Mesenchymal stem cell (in vitro differentiated cells and primary cell): ENCODE results near the gene VAPA.

Source experiments
- DNase-seq: peaks from one replicate; pipeline ENCODE4 v3.0.0-alpha.2; 2013
- H2AFZ ChIP-seq: one replicate; pipeline ENCODE4 v1.6.1; 2013; ENCODE audit warnings: low read depth, mild to moderate bottlenecking, control low read depth, inconsistent platforms, low read length, moderate library complexity
- H2AK5ac ChIP-seq: 2 replicates; pipeline ENCODE4 v1.6.1; 2013; ENCODE audit warnings: low read length, moderate library complexity, mild to moderate bottlenecking, inconsistent platforms; ENCODE audit not compliant: severe bottlenecking
- H2BK120ac ChIP-seq: one replicate; pipeline ENCODE4 v1.6.1; 2013; ENCODE audit warnings: low read depth, mild to moderate bottlenecking, inconsistent platforms, low read length, moderate library complexity
- H2BK12ac ChIP-seq, 2 experiments: one replicate each; pipeline ENCODE4 v1.6.1; 2013; ENCODE audit warnings: inconsistent platforms in 2 of 2, low read length in 2 of 2, mild to moderate bottlenecking in 2 of 2, moderate library complexity in 2 of 2, control low read depth in 1 of 2
- H2BK15ac ChIP-seq: one replicate; pipeline ENCODE4 v1.6.1; 2013; ENCODE audit warnings: mild to moderate bottlenecking, low read depth, inconsistent platforms; ENCODE audit not compliant: poor library complexity, severe bottlenecking
- H2BK5ac ChIP-seq: 2 replicates; pipeline ENCODE4 v1.6.1; 2013; ENCODE audit warnings: low read depth, mild to moderate bottlenecking, low read length, control low read depth, inconsistent platforms; ENCODE audit not compliant: poor library complexity, severe bottlenecking
- H3K14ac ChIP-seq, 2 experiments: one replicate each; pipeline ENCODE4 v1.6.1; 2013; ENCODE audit warnings: inconsistent platforms in 2 of 2, low read length in 2 of 2, control low read depth in 1 of 2, mild to moderate bottlenecking in 1 of 2, moderate library complexity in 1 of 2
- H3K18ac ChIP-seq, 2 experiments: one replicate each; pipeline ENCODE4 v1.6.1; 2013; ENCODE audit warnings: inconsistent platforms in 2 of 2, low read length in 2 of 2, control low read depth in 1 of 2, low read depth in 1 of 2, mild to moderate bottlenecking in 1 of 2
- H3K23ac ChIP-seq, 2 experiments: one replicate each; pipeline ENCODE4 v1.6.1; 2013; ENCODE audit warnings: inconsistent platforms in 2 of 2, low read length in 2 of 2, mild to moderate bottlenecking in 2 of 2, moderate library complexity in 2 of 2, control low read depth in 1 of 2
- H3K27ac ChIP-seq: 2 replicates; pipeline ENCODE4 v1.5.1; 2013; ENCODE audit warnings: mild to moderate bottlenecking, moderate library complexity, low read length, control low read depth, inconsistent platforms; ENCODE audit not compliant: poor library complexity, severe bottlenecking
- H3K27me3 ChIP-seq, 2 experiments: 2 replicates each; pipeline versions ENCODE4 v1.6.1 to v1.7.0; 2013; ENCODE audit warnings: low read length in 2 of 2, mild to moderate bottlenecking in 2 of 2, moderate library complexity in 2 of 2, control low read depth in 1 of 2, inconsistent platforms in 1 of 2; ENCODE audit not compliant: control insufficient read depth in 1 of 2, insufficient read depth in 1 of 2
- H3K36me3 ChIP-seq, 2 experiments: 2 replicates each; pipeline versions ENCODE4 v1.6.1 to v1.7.0; 2013; ENCODE audit warnings: low read length in 2 of 2, control low read depth in 1 of 2, inconsistent platforms in 1 of 2, low read depth in 1 of 2, mild to moderate bottlenecking in 1 of 2; ENCODE audit not compliant: insufficient read depth in 2 of 2, control insufficient read depth in 1 of 2
- H3K4ac ChIP-seq, 2 experiments: one replicate each; pipeline ENCODE4 v1.6.1; 2013; ENCODE audit warnings: inconsistent platforms in 2 of 2, low read length in 2 of 2, mild to moderate bottlenecking in 2 of 2, moderate library complexity in 2 of 2, control low read depth in 1 of 2, low read depth in 1 of 2
- H3K4me1 ChIP-seq: 2 replicates; pipeline ENCODE4 v1.6.1; 2013; ENCODE audit warnings: low read depth, low read length, control low read depth; ENCODE audit not compliant: control insufficient read depth, insufficient read depth
- H3K4me2 ChIP-seq: 2 replicates; pipeline ENCODE4 v1.6.1; 2013; ENCODE audit warnings: low read length, mild to moderate bottlenecking, inconsistent platforms; ENCODE audit not compliant: poor library complexity, severe bottlenecking
- H3K4me3 ChIP-seq, 2 experiments: 2 replicates each; pipeline versions ENCODE4 v1.5.1 to v1.7.0; 2013; ENCODE audit warnings: low read length in 2 of 2, mild to moderate bottlenecking in 2 of 2, control low read depth in 1 of 2, low read depth in 1 of 2; ENCODE audit not compliant: insufficient read depth in 1 of 2
- H3K79me1 ChIP-seq: replicated peaks from 2 replicates; pipeline ENCODE4 v1.6.1; 2013; ENCODE audit warnings: mild to moderate bottlenecking, control low read depth, low read length, inconsistent platforms; ENCODE audit not compliant: poor library complexity, severe bottlenecking
- H3K9ac ChIP-seq: 2 replicates; pipeline ENCODE4 v1.7.0; 2013; ENCODE audit warnings: mild to moderate bottlenecking, low read length, moderate library complexity
- H3K9me3 ChIP-seq: 2 replicates; pipeline ENCODE4 v1.7.0; 2013; ENCODE audit warnings: mild to moderate bottlenecking, low read length; ENCODE audit not compliant: control insufficient read depth
- H4K8ac ChIP-seq: one replicate; pipeline ENCODE4 v1.6.1; 2013; ENCODE audit warnings: inconsistent platforms, mild to moderate bottlenecking, low read length, moderate library complexity
- H4K91ac ChIP-seq: one replicate; pipeline ENCODE4 v1.6.1; 2013; ENCODE audit warnings: mild to moderate bottlenecking, low read length, inconsistent platforms
- WGBS: methylation state at CpG from one replicate; pipeline ENCODE4 v1.1.7; 2013; ENCODE audit warnings: mixed read lengths; 5-methylcytosine and 5-hydroxymethylcytosine counted together

The VAPA gene

GRCh38 chr18:9994026-9994570 is 80.3 kb downstream of the VAPA start:
- Histone ChIP-seq H3K9me3 (peaks cover 14% of the 10 kb centered on the region), H2BK12ac (no peak overlapping the region), H3K4me2 (peak overlapping the region; percentile 50), H3K18ac (no peak overlapping the region), H2BK5ac (peak overlapping the region; percentile 19), H3K4me1 (peaks cover 24% of the 10 kb centered on the region), H3K14ac (no peak overlapping the region), H3K27ac (peak overlapping the region; percentile 82), H2BK120ac (no peak overlapping the region), H2AFZ (no peak overlapping the region), H3K79me1 (no peaks in the 10 kb centered on the region), H3K9ac (no peak overlapping the region), H4K8ac (no peak overlapping the region), H2AK5ac (peak overlapping the region; percentile 4), H3K27me3 (peaks cover 0 to 4% of the 10 kb centered on the region in 2 experiments), H4K91ac (no peak overlapping the region), H2BK15ac (no peak overlapping the region), H3K4ac (no peak overlapping the region), H3K36me3 (no peaks in the 10 kb centered on the region), H3K23ac (no peak overlapping the region), H3K4me3 (no peak overlapping the region)
- no peak for DNase-seq
- WGBS, result 90% methylated on average over 11 of the region's 11 CpGs

- H3K4ac ChIP-seq, result no peak overlapping the region
- H3K9ac ChIP-seq, result no peak overlapping the region
- no peak overlapping the region for H3K4me3 ChIP-seq
- no peak overlapping the region for H2BK12ac ChIP-seq
- DNase-seq, result no peak
- H3K27ac ChIP-seq, result peak overlapping the region; percentile 82
- H3K4me1 ChIP-seq, result peaks cover 22% of the 10 kb centered on the region
- H4K91ac ChIP-seq, result no peak overlapping the region
- H3K23ac ChIP-seq, result no peak overlapping the region
- no peak overlapping the region for H4K8ac ChIP-seq
- H2AK5ac ChIP-seq, result peak overlapping the region; percentile 86
- no peak overlapping the region for H2BK5ac ChIP-seq
- H2BK120ac ChIP-seq, result no peak overlapping the region
- H2AFZ ChIP-seq, result no peak overlapping the region
- H3K14ac ChIP-seq, result no peak overlapping the region
- H3K4me2 ChIP-seq, result no peak overlapping the region
- H3K27me3 ChIP-seq, result peaks cover 0 to 4% of the 10 kb centered on the region in 2 experiments
- no peaks in the 10 kb centered on the region for H3K79me1 ChIP-seq
- WGBS, result 74% methylated on average over 6 of the region's 6 CpGs
- peak overlapping the region in 1 of 2 experiments; percentile 16 for H3K18ac ChIP-seq
- H2BK15ac ChIP-seq, result no peak overlapping the region
- no peaks in the 10 kb centered on the region for H3K36me3 ChIP-seq
- H3K9me3 ChIP-seq, result peaks cover 20% of the 10 kb centered on the region
Measured at GRCh38 chr18:9994701-9995235, 81.0 kb downstream of the VAPA start.

GRCh38 chr18:9995631-9996030 is 81.8 kb downstream of the VAPA start:
- Histone ChIP-seq H2AK5ac (peak overlapping the region; percentile 98), H3K79me1 (no peaks in the 10 kb centered on the region), H3K36me3 (no peaks in the 10 kb centered on the region), H2BK5ac (no peak overlapping the region), H3K4me3 (no peak overlapping the region), H3K4ac (no peak overlapping the region), H2AFZ (no peak overlapping the region), H4K8ac (peak overlapping the region; percentile 67), H3K4me2 (no peak overlapping the region), H3K4me1 (peaks cover 22% of the 10 kb centered on the region), H3K27me3 (peaks cover 0 to 4% of the 10 kb centered on the region in 2 experiments), H2BK12ac (no peak overlapping the region), H3K9ac (no peak overlapping the region), H3K9me3 (peaks cover 28% of the 10 kb centered on the region), H3K14ac (peak overlapping the region in 1 of 2 experiments; percentile 12), H3K27ac (no peak overlapping the region), H3K18ac (peak overlapping the region; percentile 40 to 70), H2BK120ac (peak overlapping the region; percentile 55), H3K23ac (peak overlapping the region in 1 of 2 experiments; percentile 27), H2BK15ac (no peak overlapping the region), H4K91ac (peak overlapping the region; percentile 83)
- no peak for DNase-seq
- WGBS, result 100% methylated on average over 1 of the region's 2 CpGs

- Histone ChIP-seq H3K23ac (no peak overlapping the region), H2AFZ (no peak overlapping the region), H3K27me3 (peaks cover 0 to 4% of the 10 kb centered on the region in 2 experiments), H2BK12ac (no peak overlapping the region), H3K4me3 (no peak overlapping the region), H3K36me3 (no peaks in the 10 kb centered on the region), H2BK120ac (no peak overlapping the region), H3K14ac (no peak overlapping the region), H3K4me2 (no peak overlapping the region), H2AK5ac (peak overlapping the region; percentile 98), H3K27ac (no peak overlapping the region), H3K9me3 (peaks cover 31% of the 10 kb centered on the region), H3K4ac (no peak overlapping the region), H3K9ac (no peak overlapping the region), H3K18ac (peak overlapping the region in 1 of 2 experiments; percentile 70), H4K91ac (no peak overlapping the region), H2BK15ac (no peak overlapping the region), H2BK5ac (no peak overlapping the region), H3K4me1 (peaks cover 22% of the 10 kb centered on the region), H4K8ac (no peak overlapping the region), H3K79me1 (no peaks in the 10 kb centered on the region)
- no CpG with 5 or more reads among the region's 3 CpGs for WGBS
- DNase-seq, result peak; percentile 22
Measured at GRCh38 chr18:9996094-9996493, 82.3 kb downstream of the VAPA start.
